ENCODE results near the gene FGF5.
"Not testable (repeated sequence)": the region's sequence is repeated elsewhere in the genome, so short reads cannot be mapped to it uniquely, and the experiment has no call there.

The FGF5 gene

GRCh38 chr4:80254114-80254513, 12.3 kb upstream of the FGF5 start:
- DNase-seq (ENCODE audit: low read depth) = no peak

GRCh38 chr4:80255329-80256095, 11.0 kb upstream of the FGF5 start:
- DNase-seq (ENCODE audit: low read depth) = no peak

GRCh38 chr4:80257851-80258250, 8.6 kb upstream of the FGF5 start:
- no peak for DNase-seq (ENCODE audit: low read depth)

GRCh38 chr4:80259012-80259411, 7.5 kb upstream of the FGF5 start:
- DNase-seq (ENCODE audit: low read depth) = no peak

- no peak for DNase-seq (ENCODE audit: low read depth)
Measured at GRCh38 chr4:80259817-80260216, 6.6 kb upstream of the FGF5 start.

- no peak for DNase-seq (ENCODE audit: low read depth)
Measured at GRCh38 chr4:80261989-80262600, 4.4 kb upstream of the FGF5 start.

- DNase-seq (ENCODE audit: low read depth) = no peak
Measured at GRCh38 chr4:80263541-80264351, 2.7 kb upstream of the FGF5 start.

GRCh38 chr4:80264352-80264647, 2.2 kb upstream of the FGF5 start:
- no peak for DNase-seq (ENCODE audit: low read depth)

- no peak for DNase-seq (ENCODE audit: low read depth)
Measured at GRCh38 chr4:80264825-80265224, 1.6 kb upstream of the FGF5 start.

GRCh38 chr4:80265571-80266252, 752 bp upstream of the FGF5 start:
- DNase-seq (ENCODE audit: low read depth) = no peak

GRCh38 chr4:80266902-80267380, 477 bp downstream of the FGF5 start:
- no peak for DNase-seq (ENCODE audit: low read depth)

- DNase-seq (ENCODE audit: low read depth) = no peak
Measured at GRCh38 chr4:80268081-80268823, 1.8 kb downstream of the FGF5 start.

GRCh38 chr4:80268936-80269335, 2.5 kb downstream of the FGF5 start:
- DNase-seq (ENCODE audit: low read depth) = no peak

- DNase-seq (ENCODE audit: low read depth) = no peak
Measured at GRCh38 chr4:80270321-80270720, 3.9 kb downstream of the FGF5 start.

- DNase-seq (ENCODE audit: low read depth) = no peak
Measured at GRCh38 chr4:80270868-80271267, 4.4 kb downstream of the FGF5 start.

- no peak for DNase-seq (ENCODE audit: low read depth)
Measured at GRCh38 chr4:80271801-80272200, 5.3 kb downstream of the FGF5 start.

- DNase-seq (ENCODE audit: low read depth) = no peak
Measured at GRCh38 chr4:80276931-80277330, 10.5 kb downstream of the FGF5 start.

- no peak for DNase-seq (ENCODE audit: low read depth)
Measured at GRCh38 chr4:80279751-80280150, 13.3 kb downstream of the FGF5 start.

GRCh38 chr4:80286451-80286850, 20.0 kb downstream of the FGF5 start:
- DNase-seq (ENCODE audit: low read depth) = no peak

GRCh38 chr4:80290665-80291064, 24.2 kb downstream of the FGF5 start:
- not testable (repeated sequence) for DNase-seq (ENCODE audit: low read depth)

GRCh38 chr4:80294206-80294605, 27.7 kb downstream of the FGF5 start:
- no peak for DNase-seq (ENCODE audit: low read depth)

- no peak for DNase-seq (ENCODE audit: low read depth)
Measured at GRCh38 chr4:80295336-80295735, 28.9 kb downstream of the FGF5 start.
